GM18498 (cell line): Measurements from ENCODE around the gene DSTYK.
"Not testable (repeated sequence)": the region's sequence is repeated elsewhere in the genome, so short reads cannot be mapped to it uniquely, and the experiment has no call there.

Experiments used
- ATAC-seq: cut with Tn5 transposase; IDR thresholded peaks from one replicate; pipeline ENCODE4 v1.9.1; 2021; ENCODE audit warnings: mild to moderate bottlenecking, moderate library complexity; ENCODE audit not compliant: unreplicated experiment

DSTYK gene

DNA sequence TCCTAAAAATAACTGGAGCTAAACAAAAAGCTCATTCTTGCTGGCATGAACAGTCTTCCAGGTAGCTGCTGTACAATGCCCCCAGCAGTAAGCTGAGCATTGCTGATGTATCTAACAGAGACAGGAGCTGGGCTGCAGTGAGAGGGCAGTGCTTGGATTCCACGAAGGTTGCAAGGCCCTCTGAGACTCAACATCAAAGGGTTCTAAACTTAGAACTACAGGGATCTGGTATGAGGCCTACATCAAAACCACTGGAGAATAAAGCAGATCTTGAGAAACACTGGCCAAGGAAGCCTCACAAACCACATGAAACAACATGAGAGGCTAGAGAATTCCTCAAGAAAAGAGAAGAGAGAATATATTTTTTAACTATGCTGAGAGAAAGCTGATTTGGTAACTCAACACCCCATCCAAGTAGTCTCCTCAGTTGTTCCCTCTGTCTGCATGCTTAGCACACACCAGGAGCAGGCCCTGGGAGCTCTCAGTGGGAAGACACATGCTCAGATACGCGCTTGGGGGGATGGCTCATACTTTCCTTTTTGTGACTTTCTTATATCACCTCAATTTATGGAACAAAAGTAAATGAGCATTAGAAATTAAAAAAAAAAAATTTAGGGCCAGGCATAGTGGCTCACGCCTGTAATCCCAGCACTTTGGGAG lies 27.7 kb downstream of the DSTYK start:
- ATAC-seq, result no peak

GRCh38 chr1:205182930-205183329 lies 28.6 kb downstream of the DSTYK start:
- no peak for ATAC-seq

GRCh38 chr1:205180331-205180730 lies 31.2 kb downstream of the DSTYK start:
- not testable (repeated sequence) for ATAC-seq

GRCh38 chr1:205179842-205180241 lies 31.7 kb downstream of the DSTYK start:
- ATAC-seq, result no peak

DNA sequence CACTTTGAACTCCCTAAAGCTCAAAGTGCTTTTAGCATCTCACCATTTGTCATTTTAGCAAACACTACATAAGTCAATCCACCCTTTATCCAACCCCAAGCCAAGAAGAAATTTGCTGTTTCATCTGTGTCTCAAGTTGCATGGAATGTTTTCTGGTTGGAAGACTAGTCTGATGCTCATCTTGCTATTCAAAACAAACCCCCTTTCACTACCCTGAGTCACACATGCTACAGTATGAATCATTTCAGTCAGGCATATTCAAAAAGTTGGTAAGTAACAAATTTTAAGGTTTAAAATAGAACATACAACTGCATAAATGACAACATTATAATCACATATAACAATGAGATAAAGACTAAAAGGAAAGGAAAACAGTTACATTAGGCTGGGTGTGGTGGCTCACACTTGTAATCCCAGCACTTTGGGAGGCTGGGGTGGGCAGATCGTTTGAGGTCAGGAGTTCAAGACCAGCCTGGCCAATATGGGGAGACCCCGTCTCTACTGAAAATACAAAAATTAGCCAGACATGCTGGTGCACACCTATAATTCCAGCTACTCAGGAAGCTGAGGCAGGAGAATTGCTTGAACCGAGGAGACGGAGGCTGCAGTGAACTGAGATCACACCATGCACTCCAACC lies 38.7 kb downstream of the DSTYK start:
- ATAC-seq, result no peak

DNA sequence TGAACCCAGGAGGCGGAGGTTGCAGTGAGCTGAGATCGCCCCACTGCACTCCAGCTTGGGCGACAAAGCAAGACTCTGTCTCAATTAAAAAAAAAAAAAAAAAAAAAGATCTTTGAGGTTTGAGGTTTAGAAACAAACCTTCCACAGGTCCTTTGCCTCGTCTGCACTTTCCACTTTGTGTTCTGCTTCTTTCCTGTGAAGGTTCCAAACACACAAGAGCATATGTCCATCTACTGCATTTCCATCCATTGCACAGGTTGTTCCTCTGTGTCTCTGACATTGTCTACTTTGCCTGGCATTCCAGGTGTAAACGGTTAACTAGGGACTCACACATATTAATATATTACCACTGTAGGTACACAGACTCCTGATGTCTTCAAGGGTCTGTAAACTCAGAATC lies 40.1 kb downstream of the DSTYK start:
- ATAC-seq, result no peak

GRCh38 chr1:205170532-205171269 lies 40.8 kb downstream of the DSTYK start:
- no peak for ATAC-seq

DNA sequence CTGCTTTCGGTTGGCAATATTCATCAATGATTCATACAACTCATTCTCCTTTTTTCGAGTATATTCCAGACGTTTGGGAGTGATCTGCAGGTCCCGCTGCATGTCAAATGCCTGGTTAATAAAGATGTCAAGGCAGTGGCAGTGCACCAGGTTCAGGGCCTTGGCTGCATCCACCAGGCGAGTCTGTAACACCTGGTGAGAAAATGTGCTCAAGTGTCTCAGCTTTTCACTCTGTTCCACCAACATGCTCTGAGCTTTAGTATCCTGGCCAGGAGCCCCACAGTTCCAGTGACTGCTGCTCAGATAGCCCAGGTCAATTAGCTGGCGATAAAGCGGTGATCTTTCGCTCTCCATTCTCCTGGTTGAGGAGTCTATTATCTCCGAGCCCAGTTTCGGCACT lies 42.3 kb downstream of the DSTYK start:
- no peak for ATAC-seq

GRCh38 chr1:205168291-205168690 lies 43.2 kb downstream of the DSTYK start:
- no peak for ATAC-seq

DNA sequence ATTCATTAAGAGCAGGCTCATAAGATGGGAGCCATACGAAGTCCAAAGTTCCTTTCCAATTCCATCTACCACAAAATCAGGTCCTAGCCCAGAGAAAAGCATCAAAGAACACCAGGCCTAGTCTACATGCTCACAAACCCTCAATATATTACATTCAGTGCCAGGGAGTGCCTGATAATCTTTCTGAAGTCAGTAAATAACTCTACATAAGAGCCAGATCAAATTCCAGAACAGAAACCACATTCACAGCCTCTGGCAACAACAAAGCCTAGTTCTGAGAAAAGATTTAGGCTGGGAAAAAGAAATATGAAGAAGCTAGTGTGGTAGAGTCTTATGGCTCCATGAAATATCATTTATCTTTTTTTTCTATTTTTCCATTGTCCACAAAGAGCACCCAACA lies 49.2 kb downstream of the DSTYK start:
- ATAC-seq, result no peak

DNA sequence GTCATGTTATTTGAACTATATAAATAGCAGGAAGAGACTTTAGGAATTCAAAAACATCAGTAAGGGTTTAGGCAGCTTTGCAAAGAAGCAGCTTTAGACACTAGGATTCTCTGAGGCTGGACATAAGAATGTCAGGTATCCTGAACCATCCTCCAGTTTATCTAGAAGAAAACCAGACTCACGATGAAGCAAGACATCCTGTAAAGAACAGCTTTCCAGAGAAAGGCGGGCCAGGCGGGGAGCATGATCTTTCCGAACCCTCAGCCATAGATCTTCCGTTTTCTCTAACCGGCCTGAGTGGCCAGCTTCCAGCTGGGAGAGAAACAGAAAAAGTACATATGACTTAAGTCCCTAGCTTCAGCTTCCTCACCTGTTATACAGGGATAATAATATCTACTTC lies 50.4 kb downstream of the DSTYK start:
- no peak for ATAC-seq

- no peak for ATAC-seq
These were observed 53.4 kb downstream of the DSTYK start for GRCh38 chr1:205158048-205158616.

DNA sequence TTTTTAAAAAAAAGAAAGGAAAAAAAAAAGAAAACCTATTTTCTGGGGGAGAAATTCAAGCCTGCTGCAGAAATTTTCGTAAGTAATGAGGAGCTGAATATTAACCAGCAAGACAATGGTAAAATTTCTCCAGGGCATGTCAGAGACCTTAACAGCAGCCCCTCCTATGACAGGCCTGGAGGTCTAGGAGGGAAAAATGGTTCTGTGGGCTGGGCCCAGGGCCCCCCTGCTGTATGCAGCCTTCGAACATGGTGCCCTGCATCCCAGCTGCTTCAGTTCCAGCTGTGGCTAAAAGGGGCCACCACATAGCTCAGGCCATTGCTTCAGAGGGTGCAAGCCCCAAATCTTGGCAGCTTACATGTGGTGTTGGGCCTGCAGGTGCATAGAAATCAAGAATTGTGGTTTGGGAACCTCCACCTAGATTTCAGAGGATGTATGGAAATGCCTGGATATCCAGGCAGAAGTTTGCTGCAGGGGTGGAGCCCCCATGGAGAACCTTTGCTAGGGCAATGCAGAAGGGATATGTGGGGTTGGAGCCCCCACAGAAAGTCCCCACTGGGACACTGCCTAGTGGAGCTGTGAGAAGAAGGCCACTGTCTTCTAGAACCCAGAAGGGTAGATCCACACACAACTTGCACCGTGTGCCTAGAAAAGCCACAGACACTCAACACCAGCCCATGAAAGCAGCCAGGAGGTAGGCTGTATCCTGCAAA lies 55.7 kb downstream of the DSTYK start:
- not testable (repeated sequence) for ATAC-seq

- ATAC-seq, result no peak
These were observed 59.0 kb downstream of the DSTYK start for GRCh38 chr1:205152505-205152904.

- no peak for ATAC-seq
These were observed 60.7 kb downstream of the DSTYK start for GRCh38 chr1:205150651-205151428.

GRCh38 chr1:205147191-205147835 lies 64.2 kb downstream of the DSTYK start:
- ATAC-seq, result no peak

DNA sequence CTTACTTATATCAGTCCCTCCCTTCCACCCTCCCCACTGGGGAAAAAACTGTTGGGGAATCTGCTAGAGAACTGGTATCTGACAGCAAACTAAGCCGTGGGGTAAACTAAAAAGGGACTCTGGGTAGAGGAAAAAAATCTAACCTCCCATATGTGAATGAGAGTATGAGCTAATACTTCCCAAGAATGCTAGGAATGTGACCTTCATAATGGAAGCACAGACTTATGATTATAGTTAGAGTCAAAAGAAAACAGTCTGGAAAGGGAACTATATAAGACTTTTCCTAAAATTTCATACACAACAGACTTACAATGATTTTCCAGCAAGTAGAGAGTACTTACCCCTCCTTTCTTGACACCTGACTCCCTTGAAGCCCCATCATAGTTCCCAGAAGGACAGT lies 66.8 kb downstream of the DSTYK start:
- no peak for ATAC-seq

- ATAC-seq, result no peak
These were observed 67.3 kb downstream of the DSTYK start for GRCh38 chr1:205144046-205144720.

DNA sequence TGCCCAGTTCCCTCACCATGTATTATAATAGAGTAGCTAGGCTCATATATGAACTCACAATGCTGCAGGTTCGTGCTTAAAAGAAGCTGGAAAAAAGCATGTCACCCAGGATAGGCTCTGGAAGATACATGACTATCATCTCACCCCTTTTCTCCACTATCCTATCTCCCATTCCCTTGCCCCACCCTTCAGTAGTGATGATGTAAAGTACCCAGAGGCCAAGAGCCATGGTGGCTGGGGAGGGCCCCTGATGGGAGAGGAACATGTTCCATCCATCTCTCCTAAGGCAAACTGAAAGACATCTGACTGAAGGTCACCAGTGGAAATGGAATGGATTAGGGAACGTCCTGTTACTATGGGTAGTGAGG lies 69.4 kb downstream of the DSTYK start:
- ATAC-seq, result no peak
